IMR-90 (cell line): ENCODE measurements around the gene FLT4.

Experiments used
- CEBPB ChIP-seq: IDR thresholded peaks from 2 replicates; pipeline ENCODE4 v1.6.1; 2012; ENCODE audit warnings: low read depth, low read length, improper control_type of control experiment
- CHD1 ChIP-seq: IDR thresholded peaks from 2 replicates; pipeline ENCODE4 v1.6.1; 2012; ENCODE audit warnings: low read depth, low read length, improper control_type of control experiment
- CTCF ChIP-seq: conservative IDR thresholded peaks from 2 replicates; pipeline ENCODE4 v1.5.1; 2012; ENCODE audit warnings: mild to moderate bottlenecking, low read depth, low read length, improper control_type of control experiment
- FOS ChIP-seq: fragments of 150-350 bp; IDR thresholded peaks from 2 replicates; pipeline ENCODE4 v1.6.1; 2016; ENCODE audit warnings: low read depth, low read length
- MAFK ChIP-seq: IDR thresholded peaks from 2 replicates; pipeline ENCODE4 v1.6.1; 2012; ENCODE audit warnings: low read depth, low read length, improper control_type of control experiment
- MAZ ChIP-seq: IDR thresholded peaks from 2 replicates; pipeline ENCODE4 v1.6.1; 2012; ENCODE audit warnings: low read depth, mild to moderate bottlenecking, low read length, improper control_type of control experiment, moderate library complexity, borderline replicate concordance
- NFE2L2 ChIP-seq: fragments of 150-350 bp; IDR thresholded peaks from 2 replicates; pipeline ENCODE4 v1.6.1; 2016; ENCODE audit warnings: low read depth, mild to moderate bottlenecking, low read length
- POLR2A ChIP-seq: IDR thresholded peaks from 2 replicates; pipeline ENCODE4 v1.6.1; 2012; ENCODE audit warnings: mild to moderate bottlenecking, low read depth, low read length
- RAD21 ChIP-seq: IDR thresholded peaks from 2 replicates; pipeline ENCODE4 v1.6.1; 2012; ENCODE audit warnings: low read length, improper control_type of control experiment
- RCOR1 ChIP-seq: IDR thresholded peaks from 2 replicates; pipeline ENCODE4 v1.6.1; 2012; ENCODE audit warnings: mild to moderate bottlenecking, low read length, improper control_type of control experiment; ENCODE audit not compliant: insufficient replicate concordance
- RFX5 ChIP-seq: IDR thresholded peaks from 2 replicates; pipeline ENCODE4 v1.8.0; 2012; ENCODE audit warnings: low read depth, mild to moderate bottlenecking, low read length, moderate library complexity
- USF2 ChIP-seq: fragments of 150-350 bp; IDR thresholded peaks from 2 replicates; pipeline ENCODE4 v1.6.1; 2017; ENCODE audit warnings: mild to moderate bottlenecking, antibody characterized with exemption, low read length, low read depth

GRCh38 chr5:180670157-180670556 lies 20.8 kb upstream of the FLT4 start:
- no peak for TF ChIP-seq POLR2A
- TF ChIP-seq RAD21, result no peak
- TF ChIP-seq MAZ, result no peak
- TF ChIP-seq CTCF, result no peak
- TF ChIP-seq USF2, result no peak
- TF ChIP-seq RFX5, result no peak
- TF ChIP-seq RCOR1, result no peak
- TF ChIP-seq NFE2L2, result no peak
- TF ChIP-seq CEBPB, result no peak
- TF ChIP-seq CHD1, result no peak
- no peak for TF ChIP-seq MAFK
- no peak for TF ChIP-seq FOS
